HG03175 (cell line): ENCODE data around the gene DCAF7.
A peak's percentile ranks its signal among the peaks of the same experiment; 100 is the strongest.

ENCODE experiments used
- ATAC-seq: cut with Tn5 transposase; IDR thresholded peaks from one replicate; pipeline ENCODE4 v1.9.1; 2021; ENCODE audit warnings: mild to moderate bottlenecking, moderate library complexity; ENCODE audit not compliant: unreplicated experiment

DCAF7 gene, protein sequence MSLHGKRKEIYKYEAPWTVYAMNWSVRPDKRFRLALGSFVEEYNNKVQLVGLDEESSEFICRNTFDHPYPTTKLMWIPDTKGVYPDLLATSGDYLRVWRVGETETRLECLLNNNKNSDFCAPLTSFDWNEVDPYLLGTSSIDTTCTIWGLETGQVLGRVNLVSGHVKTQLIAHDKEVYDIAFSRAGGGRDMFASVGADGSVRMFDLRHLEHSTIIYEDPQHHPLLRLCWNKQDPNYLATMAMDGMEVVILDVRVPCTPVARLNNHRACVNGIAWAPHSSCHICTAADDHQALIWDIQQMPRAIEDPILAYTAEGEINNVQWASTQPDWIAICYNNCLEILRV

DNA sequence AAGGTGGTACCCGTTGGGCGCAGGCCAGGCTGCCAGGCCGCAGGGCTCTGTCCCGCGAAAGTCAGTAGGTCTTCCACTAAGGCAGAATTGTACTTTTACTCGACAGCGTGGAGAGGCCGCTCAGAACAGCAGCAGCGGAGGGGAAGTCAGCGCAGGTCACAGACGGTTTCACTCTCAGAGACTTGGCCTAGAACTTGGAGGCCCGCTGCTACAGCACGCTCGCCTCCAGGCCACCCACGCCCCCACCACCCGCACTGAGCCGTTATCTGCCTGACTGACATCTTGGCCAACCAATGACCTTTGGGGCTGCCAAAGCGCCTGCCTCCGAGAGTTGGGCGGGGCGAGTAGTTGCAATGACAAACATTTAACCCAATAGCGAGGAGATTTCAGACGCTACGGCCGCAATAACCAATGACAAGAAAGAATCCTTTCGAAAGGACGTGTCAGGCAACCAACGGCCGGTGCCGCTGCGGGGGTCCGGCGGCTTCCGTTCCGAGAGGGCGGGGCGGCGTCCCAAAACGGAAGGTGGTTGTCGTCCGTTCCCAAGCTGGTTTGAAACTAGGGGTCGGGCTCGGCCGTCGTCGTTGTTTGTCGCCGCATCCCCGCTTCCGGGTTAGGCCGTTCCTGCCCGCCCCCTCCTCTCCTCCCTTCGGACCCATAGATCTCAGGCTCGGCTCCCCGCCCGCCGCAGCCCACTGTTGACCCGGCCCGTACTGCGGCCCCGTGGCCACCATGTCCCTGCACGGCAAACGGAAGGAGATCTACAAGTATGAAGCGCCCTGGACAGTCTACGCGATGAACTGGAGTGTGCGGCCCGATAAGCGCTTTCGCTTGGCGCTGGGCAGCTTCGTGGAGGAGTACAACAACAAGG is at the start of gene DCAF7:
Gene DCAF7 (plus strand): TSS at position 532 of the 871 bp plus-strand sequence. CDS start 201 bp downstream, at position 733.
- ATAC-seq, result peak; percentile 93

DNA sequence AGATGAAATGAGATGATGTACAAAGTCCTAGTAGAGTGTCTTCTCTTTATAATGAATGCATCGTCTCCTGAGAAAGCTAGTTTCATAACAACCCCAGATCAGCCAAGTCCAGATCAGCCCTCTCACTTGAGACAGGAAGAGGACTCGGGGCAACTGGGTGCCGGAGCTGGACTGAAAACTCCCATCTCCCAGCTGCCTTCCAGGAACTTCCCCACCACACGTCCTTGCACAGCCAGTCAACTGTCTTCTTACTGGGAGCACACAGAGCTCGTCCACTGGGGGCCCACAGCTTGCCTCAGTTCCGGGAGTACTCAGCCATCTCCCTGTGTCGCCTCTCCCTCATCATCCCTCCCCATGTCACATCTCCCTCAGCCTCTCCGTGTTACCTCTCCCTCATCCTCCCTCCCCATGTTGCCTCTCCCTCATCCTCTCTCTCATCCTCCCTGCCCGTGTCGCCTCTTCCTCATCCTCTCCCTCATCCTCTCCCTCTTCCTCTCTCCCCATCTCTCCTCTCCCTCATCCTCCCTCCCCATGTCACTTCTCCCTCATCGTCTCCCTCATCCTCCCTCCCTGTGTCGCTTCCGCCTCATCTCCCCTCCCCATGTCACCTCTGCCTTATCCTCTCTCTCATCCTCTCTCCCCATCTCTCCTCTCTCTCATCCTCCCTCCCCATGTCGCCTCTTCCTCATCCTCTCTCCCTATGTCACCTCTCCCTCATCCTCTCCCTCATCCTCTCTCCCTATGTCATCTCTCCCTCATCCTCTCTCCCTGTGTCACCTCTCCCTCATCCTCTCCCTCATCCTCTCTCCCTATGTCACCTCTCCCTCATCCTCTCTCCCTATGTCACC is 49.5 kb upstream of the DCAF7 start:
- ATAC-seq, result no peak

DNA sequence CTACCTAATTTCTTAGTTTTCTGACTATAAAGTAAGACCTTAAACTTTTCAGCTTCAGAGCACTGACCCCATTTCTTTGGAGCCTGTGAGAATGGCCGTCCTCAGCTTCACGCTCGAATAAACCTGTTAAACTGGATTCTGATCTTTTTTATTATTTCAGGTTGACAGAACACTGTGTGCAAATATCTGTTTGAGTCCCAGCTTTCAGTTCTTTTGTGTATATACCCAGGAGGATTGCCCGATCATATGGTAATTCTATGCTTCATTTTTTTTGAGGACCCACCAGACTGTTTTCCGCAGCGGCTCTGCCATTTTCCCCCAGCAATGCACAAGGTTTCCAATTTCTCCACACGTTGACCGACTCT is 47.0 kb upstream of the DCAF7 start:
- ATAC-seq, result no peak

DNA sequence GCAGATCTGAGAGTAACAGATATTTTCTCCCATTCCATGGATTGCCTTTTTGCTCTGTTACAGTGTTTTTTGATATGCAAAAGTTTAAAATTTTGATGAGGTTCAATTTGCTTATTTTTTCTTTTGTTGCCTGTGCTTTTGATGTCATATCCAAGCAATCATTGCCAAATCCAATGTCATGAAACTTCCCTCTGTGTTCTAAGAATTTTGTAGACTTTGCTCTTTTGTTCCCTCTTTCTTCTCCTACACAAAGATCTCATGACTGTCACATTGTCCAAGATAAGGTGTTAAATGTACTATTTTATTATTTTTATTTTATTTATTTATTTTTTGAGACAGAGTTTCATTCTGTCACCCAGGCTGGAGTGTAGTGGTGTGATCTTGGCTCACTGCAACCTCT is 46.0 kb upstream of the DCAF7 start:
- ATAC-seq, result no peak

DNA sequence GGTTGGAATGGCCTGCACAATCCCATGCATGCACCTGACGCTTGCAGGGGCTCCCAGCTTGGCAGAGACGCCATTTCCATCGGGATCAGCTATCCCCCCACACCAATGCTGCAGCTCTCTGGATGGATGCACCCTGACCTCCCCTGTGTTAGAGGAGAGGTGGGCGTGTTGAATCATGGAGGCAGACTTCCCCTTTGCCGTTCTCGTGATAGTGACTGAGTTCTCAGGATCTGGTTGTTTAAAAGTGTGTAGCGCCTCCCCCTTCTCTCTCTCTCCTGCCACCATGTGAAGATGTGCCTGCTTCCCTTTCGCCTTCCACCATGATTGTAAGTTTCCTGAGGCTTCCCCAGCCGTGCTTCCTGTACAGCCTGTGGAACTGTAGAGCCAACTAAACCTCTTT is 44.9 kb upstream of the DCAF7 start:
- ATAC-seq, result no peak

DNA sequence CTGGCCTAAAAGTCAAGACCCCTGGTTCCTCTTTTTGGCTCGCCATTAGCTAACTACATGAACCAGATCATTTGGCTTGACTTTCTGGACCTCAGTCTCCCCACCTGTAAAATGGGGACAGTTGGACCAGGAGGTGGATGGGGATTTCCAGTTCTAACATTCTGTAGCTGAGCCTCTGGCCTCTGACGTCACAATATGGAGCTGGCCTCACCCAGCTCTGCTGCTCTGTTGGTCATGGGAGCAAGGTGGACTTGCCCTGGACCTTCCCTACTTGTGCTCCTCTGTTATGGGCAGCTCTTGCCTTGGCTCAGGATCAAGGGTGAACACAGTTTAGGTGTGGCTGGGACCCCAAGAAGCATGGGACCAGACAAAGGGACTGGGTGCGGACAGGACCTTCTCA is 43.6 kb upstream of the DCAF7 start:
- ATAC-seq, result no peak

DNA sequence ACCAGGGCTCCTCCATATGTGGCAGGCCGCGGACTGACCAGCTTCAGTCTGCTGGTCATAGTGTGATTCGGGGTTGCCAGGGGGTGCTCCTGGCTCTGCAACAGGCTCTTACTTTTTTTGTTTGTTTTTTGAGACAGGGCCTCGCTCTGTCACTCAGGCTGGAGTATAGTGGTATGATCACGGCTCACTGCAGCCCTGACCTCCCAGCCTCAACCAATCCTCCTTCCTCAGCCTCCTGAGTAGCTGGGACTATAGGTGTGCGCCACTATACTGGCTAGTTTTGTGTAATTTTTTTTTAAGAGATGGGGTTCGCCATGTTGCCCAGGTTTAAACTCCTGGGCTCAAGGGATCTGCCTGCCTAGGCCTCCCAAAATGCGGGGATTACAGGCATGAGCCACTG is 38.9 kb upstream of the DCAF7 start:
- no peak for ATAC-seq

DNA sequence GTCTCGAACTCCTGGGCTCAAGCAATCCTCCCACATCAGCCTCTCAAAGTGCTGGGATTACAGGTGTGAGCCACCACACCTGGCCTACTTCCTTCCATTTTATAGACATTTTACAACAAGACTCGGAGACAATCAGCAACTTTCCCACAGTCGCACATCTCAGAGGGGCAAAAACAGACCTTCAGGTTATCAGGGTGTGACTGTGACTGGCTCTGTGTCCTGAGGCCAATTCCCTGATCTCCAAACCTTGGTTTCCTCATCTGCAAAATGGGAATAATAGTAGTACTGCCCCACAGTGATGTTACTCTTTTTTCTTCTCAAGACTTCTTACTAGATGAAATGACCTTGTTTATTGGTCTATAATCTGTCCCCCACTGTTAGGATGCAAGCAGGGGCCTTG is 37.9 kb upstream of the DCAF7 start:
- no peak for ATAC-seq

DNA sequence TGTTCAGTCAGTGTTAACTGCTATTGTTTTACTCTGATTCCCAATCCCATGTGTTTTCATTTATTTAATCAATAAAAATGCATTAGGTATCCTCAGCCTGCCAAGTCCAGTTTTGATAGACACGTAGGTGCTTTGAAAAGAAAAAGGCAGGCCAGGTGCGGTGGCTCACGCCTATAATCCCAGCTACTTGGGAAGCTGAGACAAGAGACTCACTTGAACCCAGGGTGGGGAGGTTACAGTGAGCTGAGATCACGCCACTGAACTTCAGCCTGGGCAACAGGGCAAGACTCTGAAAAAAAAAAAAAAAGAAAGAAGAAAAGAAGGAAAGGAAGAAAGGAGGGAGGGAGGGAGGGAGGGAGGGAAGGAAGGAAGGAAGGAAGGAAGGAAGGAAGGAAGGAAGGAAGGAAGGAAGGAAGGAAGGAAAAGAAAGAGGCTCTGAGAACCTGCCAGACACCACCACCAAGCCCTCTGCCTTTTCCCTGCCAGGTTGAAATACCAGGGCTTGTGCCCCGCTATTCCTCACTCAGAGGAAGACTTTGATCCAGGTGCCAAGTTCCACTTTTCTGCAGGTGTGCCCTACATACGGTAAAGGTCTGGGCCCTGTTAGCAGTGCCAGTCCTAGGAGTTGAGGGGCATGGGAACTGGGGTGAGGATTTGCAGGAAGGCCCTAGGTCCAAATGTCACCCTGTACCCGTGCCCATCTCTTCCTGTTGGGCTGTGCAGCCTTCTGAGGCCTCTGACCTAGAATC is 37.2 kb upstream of the DCAF7 start:
- no peak for ATAC-seq

DNA sequence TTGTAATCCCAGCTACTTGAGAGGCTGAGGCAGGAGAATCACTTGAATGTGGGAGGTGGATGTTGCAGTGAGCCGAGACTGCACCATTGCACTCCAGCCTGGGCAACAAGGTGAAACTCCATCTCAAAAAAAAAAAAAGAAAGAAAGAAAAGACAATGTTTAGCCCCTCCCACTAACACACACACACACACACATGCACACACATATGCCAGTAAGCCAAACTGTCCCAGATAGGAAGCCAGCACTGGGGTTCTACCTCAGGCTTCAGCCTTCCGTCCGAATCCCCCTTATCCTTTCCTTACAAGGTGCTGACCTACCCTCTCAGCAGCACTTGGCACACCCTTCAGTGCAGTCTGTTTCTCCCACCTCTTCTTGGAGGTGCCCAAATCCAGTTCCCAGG is 35.8 kb upstream of the DCAF7 start:
- ATAC-seq, result no peak

DNA sequence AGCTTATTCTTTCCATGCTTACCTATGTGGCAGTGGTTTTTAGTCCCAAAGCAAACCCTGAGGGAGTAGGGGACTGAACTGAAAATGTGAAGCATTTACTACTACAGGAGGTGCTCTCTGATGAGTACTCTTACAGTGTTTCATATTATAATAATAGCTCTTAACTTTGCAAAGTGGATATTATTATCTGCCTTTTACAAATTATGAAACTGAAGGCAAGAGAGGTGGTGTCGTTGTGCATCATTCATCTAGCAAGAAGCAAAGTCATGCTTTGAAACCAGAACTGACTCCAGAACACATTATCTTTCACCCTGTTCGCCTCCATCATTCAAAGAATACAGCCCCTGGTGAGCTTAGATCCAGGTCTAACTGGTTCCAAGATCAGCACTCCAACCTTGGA is 35.3 kb upstream of the DCAF7 start:
- ATAC-seq, result no peak

DNA sequence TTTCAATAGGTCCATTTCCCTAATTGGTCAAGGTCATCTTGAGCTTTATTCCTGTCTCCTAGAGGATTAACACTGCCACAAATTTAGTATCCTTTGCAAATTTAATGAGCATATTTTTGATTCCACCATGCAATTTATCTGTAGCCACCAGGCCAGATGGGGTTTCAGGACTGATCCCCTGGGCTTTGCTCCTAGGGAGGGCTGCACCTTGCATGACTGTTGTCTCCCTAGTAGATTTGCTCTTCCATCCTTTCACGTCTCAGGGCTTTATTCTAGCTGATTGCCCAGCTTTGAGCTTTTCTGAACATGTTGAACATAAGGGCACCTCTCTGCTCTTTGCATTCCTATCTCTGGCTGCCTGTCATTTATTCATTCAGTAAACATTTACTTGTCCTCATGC is 34.9 kb upstream of the DCAF7 start:
- ATAC-seq, result no peak

DNA sequence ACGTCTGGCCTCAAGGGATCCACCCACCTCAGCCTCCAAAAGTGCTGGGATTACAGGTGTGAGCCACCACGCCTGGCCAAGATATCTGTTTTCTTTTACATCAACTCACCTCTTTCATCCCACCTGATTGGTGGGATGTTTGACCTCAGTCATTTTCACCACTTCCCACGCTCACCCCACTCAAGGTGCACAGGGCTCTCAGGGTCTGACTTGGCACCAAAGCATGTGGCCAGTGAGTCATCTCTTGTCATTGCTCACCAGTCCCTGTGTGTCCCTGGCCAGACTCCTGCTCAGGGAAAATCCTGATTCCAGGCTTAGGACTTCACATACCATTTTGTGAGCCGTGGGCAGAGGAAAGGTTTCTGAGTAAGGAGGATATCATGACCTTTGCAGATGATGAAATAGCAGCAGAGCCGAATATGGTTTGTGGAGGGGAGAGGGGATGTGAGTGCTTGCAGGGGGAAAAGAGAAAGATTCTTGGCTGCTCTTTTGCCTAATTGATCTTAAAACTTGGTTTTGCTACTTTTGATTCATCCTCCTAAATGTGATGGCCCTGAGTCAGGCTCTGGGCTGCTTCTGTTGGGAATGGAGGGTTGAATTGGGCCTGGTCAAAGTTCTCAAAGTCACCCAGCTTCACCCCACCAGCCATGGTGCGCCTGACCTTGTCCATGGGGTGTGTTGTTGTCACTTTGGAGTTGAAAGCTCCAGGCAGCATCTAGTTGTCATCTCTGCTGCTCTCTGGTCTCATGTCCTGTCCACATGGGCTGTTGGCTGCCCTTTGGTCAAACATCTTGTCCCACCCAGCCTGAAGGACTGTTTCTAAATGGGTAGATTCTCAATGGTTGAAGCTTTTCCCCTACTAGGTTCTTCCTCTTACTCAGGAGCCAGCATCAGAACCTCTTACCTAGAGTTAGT is 33.1 kb upstream of the DCAF7 start:
- ATAC-seq, result no peak

DNA sequence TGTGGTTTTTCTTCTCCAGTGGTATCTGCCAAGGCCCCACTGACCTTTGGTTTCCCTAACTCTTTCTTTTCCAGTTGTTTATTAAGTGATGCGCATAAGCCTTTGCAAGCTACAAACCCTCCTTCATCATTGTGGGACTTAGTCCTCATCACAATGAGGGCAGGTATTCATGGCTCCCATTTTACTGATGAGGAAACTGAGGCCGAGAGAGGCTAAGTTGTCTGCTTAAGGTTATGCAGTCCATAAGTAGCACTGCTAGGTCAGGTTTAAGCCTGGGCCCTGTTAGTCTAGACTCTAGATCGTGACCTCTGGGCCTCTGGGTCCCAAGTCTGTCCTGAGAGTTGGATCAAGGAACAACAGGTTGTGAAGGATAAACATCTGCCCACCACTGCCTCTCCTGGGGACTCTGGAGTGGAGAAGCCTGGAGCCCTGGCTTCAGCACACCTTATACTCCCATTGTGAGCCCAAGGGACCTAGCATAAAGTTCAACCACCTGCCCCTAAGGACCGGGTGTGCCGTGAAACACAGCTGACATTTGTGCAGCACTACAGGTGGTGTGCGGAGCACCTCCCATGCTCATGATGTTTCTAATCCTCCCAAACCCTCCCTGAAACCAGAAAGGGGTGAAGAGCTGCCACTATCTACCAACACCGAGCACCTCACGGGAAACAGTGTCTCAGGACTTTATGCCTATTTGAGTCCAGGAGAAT is 32.3 kb upstream of the DCAF7 start:
- no peak for ATAC-seq

DNA sequence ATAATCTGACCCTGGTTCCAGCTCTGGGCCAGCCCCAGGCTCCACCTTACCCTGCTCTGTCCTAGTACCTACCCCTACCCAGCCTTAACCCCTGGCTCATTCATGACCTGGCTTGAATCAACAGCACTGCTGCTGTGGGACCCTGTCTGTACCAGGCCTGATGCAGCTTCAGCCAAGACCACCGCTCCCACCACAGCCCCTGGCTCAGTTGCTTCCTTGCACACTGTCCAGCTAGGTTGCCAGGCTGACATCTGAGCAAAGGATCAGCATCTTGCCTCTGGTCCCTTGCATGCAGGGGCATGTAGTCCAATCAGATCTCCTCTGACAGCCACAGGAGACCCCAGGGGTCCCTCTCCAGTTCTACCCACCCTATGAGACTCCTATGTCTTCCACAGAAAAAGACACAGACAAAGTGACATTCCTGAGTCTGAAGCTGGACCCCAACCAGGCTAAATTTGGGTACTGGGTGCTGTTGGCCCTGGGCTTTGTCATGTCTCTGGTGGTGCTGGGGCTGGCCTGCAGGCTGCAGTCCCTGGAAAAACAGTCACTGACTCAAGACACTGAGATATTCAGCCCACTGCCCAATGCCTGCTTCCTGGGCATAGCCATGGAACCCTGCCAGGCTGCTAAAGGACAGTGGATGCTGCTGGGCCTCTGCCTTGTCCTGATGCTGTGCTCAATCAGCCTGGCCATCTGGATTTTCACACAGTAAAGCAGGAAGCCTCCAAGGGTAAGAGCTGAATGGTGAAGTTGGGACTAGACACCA is 31.0 kb upstream of the DCAF7 start:
- no peak for ATAC-seq

DNA sequence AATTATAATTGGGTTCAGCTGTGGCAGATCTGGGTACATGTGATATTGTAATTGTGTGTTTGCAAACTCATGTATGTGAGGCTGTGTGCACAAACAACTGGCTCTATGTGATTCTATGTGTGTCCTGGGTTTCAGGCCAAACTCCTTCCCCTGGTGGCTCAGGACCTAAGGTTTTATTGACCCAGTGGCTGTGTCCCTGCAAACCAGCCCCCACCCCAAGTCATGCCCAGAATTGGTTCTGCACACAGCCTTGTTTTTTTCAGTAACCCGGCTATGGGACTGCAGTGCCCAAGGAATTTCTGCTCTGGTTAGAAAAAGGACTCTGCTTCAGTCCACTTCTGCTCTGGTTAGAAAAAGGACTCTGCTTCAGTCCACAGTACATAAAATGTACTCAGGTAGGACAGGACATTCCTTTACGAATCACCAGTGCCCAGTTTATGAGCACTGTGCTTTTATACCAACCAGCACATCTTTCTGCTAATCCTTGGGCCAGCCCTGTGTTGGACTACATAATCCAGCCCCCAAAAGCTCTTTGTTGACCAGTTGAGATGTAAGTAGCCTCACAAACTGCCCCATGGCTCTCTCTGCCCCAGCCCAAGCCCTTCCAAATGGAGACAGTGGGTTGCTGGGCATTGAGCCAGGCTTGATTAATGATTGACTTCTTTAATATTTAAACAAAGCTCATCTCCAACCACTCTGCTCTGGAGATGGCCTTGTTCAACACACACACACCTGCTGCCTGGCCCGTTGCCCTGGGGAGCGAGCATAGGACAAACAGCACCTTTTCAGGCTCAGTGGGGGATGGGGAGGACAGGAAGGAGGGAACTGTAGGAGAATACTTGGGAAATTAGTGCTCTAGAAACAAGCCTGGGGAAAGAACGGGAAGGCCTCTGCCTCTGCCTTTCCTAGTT is 30.1 kb upstream of the DCAF7 start:
- ATAC-seq, result no peak

DNA sequence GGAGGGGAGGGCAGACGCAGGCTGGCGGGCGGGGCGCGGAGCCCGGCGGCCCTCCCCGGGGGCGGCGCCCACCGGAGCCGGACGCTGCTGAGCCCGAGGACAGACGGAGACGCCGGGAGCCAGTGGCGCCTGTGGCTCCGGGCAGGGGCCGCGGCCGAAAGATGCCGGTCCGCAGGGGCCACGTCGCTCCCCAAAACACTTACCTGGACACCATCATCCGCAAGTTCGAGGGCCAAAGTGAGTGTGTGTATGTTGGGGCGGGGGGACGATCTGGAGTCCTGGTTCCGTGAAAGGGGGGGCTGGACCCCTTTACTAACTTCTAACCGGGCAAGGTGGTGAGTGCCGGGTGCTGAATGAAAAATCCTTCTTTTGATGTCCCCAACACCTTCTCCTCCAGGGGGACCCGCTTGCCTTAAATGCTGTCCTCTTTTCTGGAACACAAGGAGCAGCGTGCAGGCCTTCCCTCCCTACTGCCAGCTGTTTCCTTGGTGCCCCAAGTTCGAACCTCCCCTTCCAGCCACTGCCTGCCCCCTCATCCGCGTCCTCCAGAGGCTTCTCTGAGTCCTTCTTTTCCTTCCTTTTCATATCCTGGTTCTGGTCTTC is 26.9 kb upstream of the DCAF7 start, which contains the start of gene KCNH6:
Gene KCNH6 (plus strand): TSS at position 106 of the 603 bp plus-strand sequence. CDS start 56 bp downstream, at position 162.
- ATAC-seq, result no peak
